Ectodermal cell (in vitro differentiated cells): ENCODE results near the gene PRSS2.
"Not testable (repeated sequence)": the region's sequence is repeated elsewhere in the genome, so short reads cannot be mapped to it uniquely, and the experiment has no call there.

Experiments used
- H3K27ac ChIP-seq: 2 replicates; pipeline ENCODE4 v1.7.0; 2013; ENCODE audit warnings: mild to moderate bottlenecking, low read depth, low read length; ENCODE audit not compliant: insufficient read depth, poor library complexity, severe bottlenecking
- H3K27me3 ChIP-seq: 2 replicates; pipeline ENCODE4 v1.7.0; 2013; ENCODE audit warnings: mild to moderate bottlenecking, low read length; ENCODE audit not compliant: insufficient read depth, control insufficient read depth, poor library complexity, severe bottlenecking
- H3K36me3 ChIP-seq: one replicate; pipeline ENCODE4 v1.7.0; 2013; ENCODE audit warnings: low read length; ENCODE audit not compliant: control insufficient read depth, insufficient read depth
- H3K4me1 ChIP-seq: one replicate; pipeline ENCODE4 v1.7.0; 2013; ENCODE audit warnings: low read length; ENCODE audit not compliant: control insufficient read depth, insufficient read depth
- H3K4me3 ChIP-seq: 2 replicates; pipeline ENCODE4 v1.7.0; 2013; ENCODE audit warnings: low read depth, low read length, control low read depth; ENCODE audit not compliant: insufficient read depth
- H3K9me3 ChIP-seq: 2 replicates; pipeline ENCODE4 v1.7.0; 2013; ENCODE audit warnings: mild to moderate bottlenecking, low read length, moderate library complexity; ENCODE audit not compliant: control insufficient read depth
- WGBS, 2 experiments: methylation state at CpG; one replicate each; pipeline ENCODE4 v1.1.7; 2013; ENCODE audit warnings: missing lambda C conversion rate in 2 of 2; 5-methylcytosine and 5-hydroxymethylcytosine counted together

Gene PRSS2

DNA sequence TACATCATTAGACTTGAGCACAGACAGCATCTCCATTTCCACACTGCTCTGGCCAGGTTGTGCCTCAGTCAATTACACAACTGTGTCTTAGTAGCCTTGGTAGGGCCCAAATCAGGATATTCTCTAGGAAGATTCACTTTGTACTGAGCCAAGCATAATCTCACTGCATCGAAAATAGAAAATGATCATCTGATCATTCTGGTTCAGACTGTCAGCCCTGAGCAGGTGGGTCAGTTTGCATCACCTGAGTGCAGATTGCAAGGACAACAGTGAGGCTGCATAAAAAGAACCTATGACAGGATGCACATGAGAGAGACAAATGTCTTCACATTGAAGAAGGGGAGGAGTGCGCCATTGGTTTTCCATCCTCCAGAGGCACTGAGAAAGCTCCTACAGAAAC, 22.4 kb upstream of the PRSS2 start:
- H3K9me3 ChIP-seq, H3K36me3 ChIP-seq, H3K4me1 ChIP-seq, H3K27ac ChIP-seq, H3K4me3 ChIP-seq, H3K27me3 ChIP-seq: not testable (repeated sequence)
- 95 to 96% methylated on average over 2 of the region's 2 CpGs for WGBS, 2 experiments

- no peaks in the 10 kb centered on the region for H3K36me3 ChIP-seq
- WGBS, 2 experiments: 87% methylated on average over 11 of the region's 11 CpGs
- H3K27me3 ChIP-seq: no peaks in the 10 kb centered on the region
- no peak within 1 kb of the TSS for H3K4me3 ChIP-seq
- H3K27ac ChIP-seq: no peak within 1 kb of the TSS
- no peaks in the 10 kb centered on the region for H3K9me3 ChIP-seq
- no peaks in the 10 kb centered on the region for H3K4me1 ChIP-seq
Measured at GRCh38 chr7:142749218-142749993, 21.4 kb upstream of the PRSS2 start, which contains the start of gene PRSS1. PRSS1 (plus strand) TSS chr7:142749472; CDS start chr7:142749485, 13 bp downstream.

GRCh38 chr7:142750321-142750938, 20.3 kb upstream of the PRSS2 start:
- Histone ChIP-seq H3K4me1 (no peaks in the 10 kb centered on the region), H3K4me3 (no peak overlapping the region), H3K36me3 (no peaks in the 10 kb centered on the region), H3K27me3 (no peaks in the 10 kb centered on the region), H3K27ac (no peak overlapping the region), H3K9me3 (no peaks in the 10 kb centered on the region)
- WGBS, 2 experiments: 83 to 87% methylated on average over 9 of the region's 9 CpGs

DNA sequence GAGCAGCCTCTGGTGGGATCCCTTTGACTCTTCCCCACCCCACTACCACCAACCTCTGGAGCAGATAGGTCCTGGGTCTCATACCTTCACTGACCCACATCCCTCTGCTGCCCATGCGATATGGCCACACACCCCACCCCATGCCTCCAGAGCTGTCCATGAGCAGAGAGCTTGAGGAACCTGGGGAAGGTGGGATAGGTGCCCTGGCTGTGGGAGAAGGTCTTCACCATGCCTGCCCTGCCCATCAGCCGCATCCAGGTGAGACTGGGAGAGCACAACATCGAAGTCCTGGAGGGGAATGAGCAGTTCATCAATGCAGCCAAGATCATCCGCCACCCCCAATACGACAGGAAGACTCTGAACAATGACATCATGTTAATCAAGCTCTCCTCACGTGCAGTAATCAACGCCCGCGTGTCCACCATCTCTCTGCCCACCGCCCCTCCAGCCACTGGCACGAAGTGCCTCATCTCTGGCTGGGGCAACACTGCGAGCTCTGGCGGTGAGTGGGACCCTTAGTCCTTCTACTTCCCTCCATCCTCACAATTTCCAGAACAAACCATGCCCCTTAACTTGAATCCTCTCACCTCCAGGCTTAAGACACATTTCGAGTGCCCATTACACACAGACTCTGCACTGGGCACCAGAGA, 19.1 kb upstream of the PRSS2 start:
- H3K27me3 ChIP-seq, H3K9me3 ChIP-seq, H3K4me1 ChIP-seq, H3K36me3 ChIP-seq, H3K27ac ChIP-seq, H3K4me3 ChIP-seq: not testable (repeated sequence)
- 94 to 95% methylated on average over 13 to 14 of the region's 14 CpGs for WGBS, 2 experiments

- H3K9me3 ChIP-seq: no peaks in the 10 kb centered on the region
- 82 to 84% methylated on average over 3 of the region's 3 CpGs for WGBS, 2 experiments
- no peak overlapping the region for H3K27ac ChIP-seq
Measured at GRCh38 chr7:142752376-142753225, 18.2 kb upstream of the PRSS2 start.

GRCh38 chr7:142753366-142753765, 17.4 kb upstream of the PRSS2 start:
- no peak overlapping the region for H3K27ac ChIP-seq
- no peaks in the 10 kb centered on the region for H3K4me1 ChIP-seq
- no peaks in the 10 kb centered on the region for H3K36me3 ChIP-seq
- 67 to 72% methylated on average over 8 of the region's 8 CpGs for WGBS, 2 experiments
- H3K9me3 ChIP-seq: no peaks in the 10 kb centered on the region
- H3K27me3 ChIP-seq: no peaks in the 10 kb centered on the region
- no peak overlapping the region for H3K4me3 ChIP-seq

More at GRCh38 chr7:142752376-142753225, 18.2 kb upstream of the PRSS2 start:
- Histone ChIP-seq H3K27me3 (no peaks in the 10 kb centered on the region), H3K36me3 (no peaks in the 10 kb centered on the region), H3K4me3 (no peak overlapping the region), H3K4me1 (no peaks in the 10 kb centered on the region)

DNA sequence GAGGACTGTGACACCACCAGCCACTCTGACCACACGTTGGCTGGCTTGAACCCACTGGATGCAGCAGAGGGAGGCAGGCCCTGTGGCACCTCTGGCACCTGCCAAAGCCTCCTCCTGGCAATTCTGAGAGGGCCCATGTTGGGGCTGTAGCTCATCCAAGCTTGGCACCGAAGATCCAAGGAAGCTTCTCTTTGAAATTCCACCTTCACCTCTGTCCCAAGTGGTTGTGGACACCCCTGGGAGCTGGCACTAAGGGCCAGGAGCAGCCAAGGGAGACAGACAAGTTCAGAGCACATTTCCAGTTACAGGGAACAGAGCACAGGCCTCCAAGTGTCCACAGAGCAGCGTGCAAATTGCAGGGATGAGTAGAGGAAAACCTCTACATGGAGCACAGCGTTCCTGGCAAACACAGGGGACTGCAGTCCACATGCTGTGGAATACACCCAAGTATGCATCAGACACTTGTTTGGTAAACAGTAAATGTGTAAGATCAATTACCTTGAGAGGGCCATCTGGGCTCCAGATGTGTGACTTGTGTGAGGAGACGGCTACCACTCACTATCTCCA, 16.8 kb upstream of the PRSS2 start:
- not testable (repeated sequence) for H3K4me3 ChIP-seq, H3K36me3 ChIP-seq

DNA sequence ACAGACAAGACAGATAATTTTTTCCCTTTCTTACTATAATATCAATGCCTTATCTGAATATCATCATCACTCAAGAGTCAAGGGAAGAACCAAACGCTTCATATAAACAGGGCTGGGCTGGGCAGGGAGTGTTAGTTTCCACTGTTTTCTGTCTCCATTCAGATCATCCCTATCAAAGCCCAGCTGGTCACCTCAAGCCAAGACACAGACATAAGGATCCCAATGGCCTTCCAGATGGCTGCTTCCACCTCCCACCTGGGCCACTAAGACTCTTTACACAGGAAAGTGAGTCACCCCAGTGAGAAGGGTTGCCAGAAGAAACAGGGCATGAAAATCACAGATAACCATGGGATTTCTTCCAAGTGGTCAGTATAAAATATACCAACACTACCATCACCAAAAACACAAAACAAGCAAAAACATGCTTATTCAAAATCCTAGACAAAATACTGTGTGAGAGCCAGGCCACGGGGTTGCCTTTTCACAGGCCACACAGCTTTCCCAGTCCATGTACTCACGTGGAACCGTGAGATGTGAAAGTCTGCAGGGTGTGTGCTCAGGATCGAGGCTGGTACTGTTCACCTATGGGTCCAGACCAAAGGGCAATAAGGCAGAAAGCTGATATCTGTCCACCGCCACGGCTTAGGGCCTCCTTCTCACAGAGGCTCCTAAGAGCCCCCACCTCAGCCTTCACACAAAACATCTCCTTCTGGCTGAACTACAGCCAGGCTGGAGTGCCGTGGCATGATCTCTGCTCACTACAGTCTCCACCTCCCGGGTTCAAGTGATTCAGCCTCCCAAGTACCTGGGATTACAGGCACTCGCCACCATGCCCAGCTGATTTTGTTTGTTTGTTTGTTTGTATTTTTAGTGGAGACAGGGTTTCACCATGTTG, 15.8 kb upstream of the PRSS2 start:
- 77 to 78% methylated on average over 10 of the region's 10 CpGs for WGBS, 2 experiments

More for the DNA sequence above, 16.8 kb upstream of the PRSS2 start:
- not testable (repeated sequence) for H3K9me3 ChIP-seq, H3K4me1 ChIP-seq, H3K27me3 ChIP-seq, H3K27ac ChIP-seq
- 76 to 79% methylated on average over 5 of the region's 5 CpGs for WGBS, 2 experiments

GRCh38 chr7:142758312-142758711, 12.5 kb upstream of the PRSS2 start:
- H3K9me3 ChIP-seq, H3K27me3 ChIP-seq, H3K4me1 ChIP-seq, H3K36me3 ChIP-seq, H3K27ac ChIP-seq, H3K4me3 ChIP-seq: not testable (repeated sequence)
- 76 to 87% methylated on average over 2 of the region's 3 CpGs for WGBS, 2 experiments

More for the DNA sequence above, 15.8 kb upstream of the PRSS2 start:
- Histone ChIP-seq H3K27ac (no peak overlapping the region), H3K4me1 (no peaks in the 10 kb centered on the region), H3K36me3 (no peaks in the 10 kb centered on the region), H3K9me3 (no peaks in the 10 kb centered on the region), H3K4me3 (no peak overlapping the region), H3K27me3 (no peaks in the 10 kb centered on the region)
